GM12878 (cell line): Measurements from ENCODE around the gene CCIN. TPM values are rescaled to one million over a fixed set of nuclear protein-coding genes. Genes with fewer than 3 reads are reported as not detected.

Experiments
- ATAC-seq: fragments of 200-7000 bp; cut with Tn5 transposase; 3 replicates; pipeline ENCODE4 v1.9.1; 2020; ENCODE audit warnings: mild to moderate bottlenecking, moderate library complexity
- BruUV-seq: library from RNA; stranded (reverse); fragments of 400-500 nt; replicated peaks from 2 replicates; lab custom pipeline; 2021; lab: Mats Ljungman, UMichigan
- CTCF ChIA-PET: fragments of 300-600 bp; sonication (Branson Sonifier 250); formaldehyde crosslinking; extraction: SDS; loops from one replicate; lab custom pipeline; 2021; ENCODE audit warnings: inconsistent platforms; lab: Yijun Ruan, JAX
- POLR2A ChIA-PET: fragments of 350-600 bp; formaldehyde crosslinking; extraction: SDS; loops from one replicate; lab custom pipeline; 2021; ENCODE audit warnings: inconsistent platforms; lab: Charles Lee
- RAD21 ChIA-PET: fragments of 300-600 bp; sonication (Branson Sonifier 250); formaldehyde crosslinking; loops from one replicate; lab custom pipeline; 2023; ENCODE audit warnings: antibody characterized with exemption; ENCODE audit not compliant: unreplicated experiment; lab: Charles Lee
- SMC1A ChIA-PET: fragments of 300-600 bp; sonication (Branson Sonifier 250); formaldehyde crosslinking; loops from one replicate; lab custom pipeline; 2023; ENCODE audit not compliant: unreplicated experiment, uncharacterized antibody; lab: Charles Lee
- DNase-seq: peaks from one replicate; pipeline ENCODE4 v3.0.0-alpha.2; 2011; ENCODE audit warnings: low read depth, low spot score
- FAIRE-seq: peaks from 3 replicates; lab custom pipeline; 2011; peaks lifted over from hg19 to GRCh38; lab: Jason Lieb, UNC
- H2AFZ ChIP-seq: 2 replicates; pipeline ENCODE4 v1.6.0; 2011; ENCODE audit warnings: low read depth, low read length, control low read depth; ENCODE audit not compliant: control insufficient read depth
- H3K27ac ChIP-seq: 2 replicates; pipeline ENCODE4 v1.5.1; 2011; ENCODE audit warnings: control low read depth; ENCODE audit not compliant: control insufficient read depth, insufficient read depth
- H3K27me3 ChIP-seq, 2 experiments: replicated peaks in 1 of 2; 2 replicates each; pipeline versions ENCODE4 v1.6.0 to v1.6.1; 2011; ENCODE audit warnings: low read length in 1 of 2; ENCODE audit not compliant: control insufficient read depth in 2 of 2, insufficient read depth in 2 of 2
- H3K36me3 ChIP-seq, 2 experiments: 2 replicates each; pipeline ENCODE4 v1.5.1; 2011; ENCODE audit warnings: low read length in 1 of 2; ENCODE audit not compliant: control insufficient read depth in 2 of 2, insufficient read depth in 2 of 2
- H3K4me1 ChIP-seq: 2 replicates; pipeline ENCODE4 v1.6.1; 2011; ENCODE audit warnings: mild to moderate bottlenecking, low read length, moderate library complexity, mixed read lengths; ENCODE audit not compliant: control insufficient read depth, insufficient read depth
- H3K4me2 ChIP-seq: 2 replicates; pipeline ENCODE4 v1.6.0; 2011; ENCODE audit warnings: control low read depth; ENCODE audit not compliant: control insufficient read depth, insufficient read depth
- H3K4me3 ChIP-seq: fragments of 200-600 bp; sonication (generic); 2 replicates; pipeline ENCODE4 v1.5.1; 2016
- H3K79me2 ChIP-seq: 2 replicates; pipeline ENCODE4 v1.6.0; 2011; ENCODE audit warnings: low read length; ENCODE audit not compliant: control insufficient read depth, insufficient read depth
- H3K9ac ChIP-seq: 2 replicates; pipeline ENCODE4 v1.8.0; 2011; ENCODE audit warnings: low read length, control low read depth, mixed read lengths; ENCODE audit not compliant: control insufficient read depth, insufficient read depth
- H3K9me3 ChIP-seq: replicated peaks from 3 replicates; pipeline ENCODE4 v1.5.1; 2011; ENCODE audit warnings: mild to moderate bottlenecking, low read length; ENCODE audit not compliant: control insufficient read depth, insufficient read depth
- H4K20me1 ChIP-seq: 2 replicates; pipeline ENCODE4 v1.6.0; 2011; ENCODE audit not compliant: control insufficient read depth, insufficient read depth
- ATF2 ChIP-seq: IDR thresholded peaks from 2 replicates; pipeline ENCODE4 v1.6.1; 2012; ENCODE audit warnings: low read length, inconsistent platforms
- ATF3 ChIP-seq: IDR thresholded peaks from 2 replicates; pipeline ENCODE4 v1.6.1; 2011; ENCODE audit warnings: low read depth, mild to moderate bottlenecking, low read length, moderate library complexity, borderline replicate concordance; ENCODE audit errors: extremely low read depth
- CBX5 ChIP-seq: sonication (generic); IDR thresholded peaks from 2 replicates; pipeline ENCODE4 v1.6.1; 2016; ENCODE audit warnings: low read depth, moderate library complexity, mild to moderate bottlenecking, inconsistent platforms
- CTCF ChIP-seq, 3 experiments: IDR thresholded peaks in 2 of 3; conservative IDR thresholded peaks in 1 of 3; 2 replicates each; pipeline ENCODE4 v1.5.1; 2011; ENCODE audit warnings: low read depth in 3 of 3, low read length in 3 of 3, mild to moderate bottlenecking in 3 of 3, control low read depth in 2 of 3, moderate library complexity in 2 of 3, inconsistent platforms in 1 of 3, mixed read lengths in 1 of 3; ENCODE audit not compliant: control insufficient read depth in 2 of 3, insufficient read depth in 1 of 3; ENCODE audit errors: extremely low read depth in 1 of 3
- E2F8 ChIP-seq: fragments of 450-650 bp; IDR thresholded peaks from 2 replicates; pipeline ENCODE4 v1.6.1; 2018; ENCODE audit warnings: mild to moderate bottlenecking, low read depth, moderate library complexity; ENCODE audit not compliant: partially characterized antibody
- ELK1 ChIP-seq: IDR thresholded peaks from 2 replicates; pipeline ENCODE4 v1.6.1; 2012; ENCODE audit warnings: low read depth, low read length, improper control_type of control experiment
- HCFC1 ChIP-seq: fragments of 150-350 bp; IDR thresholded peaks from 2 replicates; pipeline ENCODE4 v1.6.1; 2014; ENCODE audit warnings: low read length
- KAT2A ChIP-seq: conservative IDR thresholded peaks from 2 replicates; pipeline ENCODE4 v1.6.1; 2011; ENCODE audit warnings: low read depth, low read length; ENCODE audit not compliant: control insufficient read depth
- RELB ChIP-seq: fragments of 450-650 bp; IDR thresholded peaks from 2 replicates; pipeline ENCODE4 v1.6.1; 2017; ENCODE audit warnings: low read depth, mild to moderate bottlenecking, moderate library complexity
- STAT1 ChIP-seq: fragments of 450-650 bp; conservative IDR thresholded peaks from 2 replicates; pipeline ENCODE4 v1.6.1; 2014; ENCODE audit warnings: antibody characterized with exemption, mild to moderate bottlenecking
- ZBED1 ChIP-seq: IDR thresholded peaks from 2 replicates; pipeline ENCODE4 v1.6.1; 2016; ENCODE audit warnings: borderline replicate concordance
- ZZZ3 ChIP-seq: IDR thresholded peaks from 2 replicates; pipeline ENCODE4 v1.6.1; 2011; ENCODE audit warnings: low read depth; ENCODE audit not compliant: control insufficient read depth, insufficient read length
- WGBS: methylation state at CpG from one replicate; pipeline ENCODE4 v1.1.6; 2016; ENCODE audit warnings: low lambda C conversion rate; ENCODE audit not compliant: insufficient replicate concordance, insufficient coverage; ENCODE audit errors: missing lambda C conversion rate; 5-methylcytosine and 5-hydroxymethylcytosine counted together
- in situ Hi-C: fragments of 300-500 bp; cut with MboI; formaldehyde crosslinking; loops from 9 replicates; pipeline ENCODE4 v1.14.3; 2018; ENCODE audit warnings: mixed read lengths
- intact Hi-C: fragments of 100-400 bp; cut with micrococcal nuclease; formaldehyde crosslinking; loops from one replicate; pipeline ENCODE4 v1.14.2; 2022; ENCODE audit not compliant: unreplicated experiment
- polyA plus RNA-seq, 11 experiments: library from polyadenylated mRNA; depleted of rRNA in 4 of 11; unstranded in 6 of 11; stranded (reverse) in 5 of 11; fragments of >200 nt; fragmentation: Nextera tagmentation in 4 of 11; fragmentation: Illumina TruSeq in 1 of 11; extraction: Ambion mirVana in 4 of 11; extraction: Trizol in 1 of 11; gene quantifications; 1 replicate in 1 of 11; 2 replicates in 10 of 11; pipeline versions ENCODE4 v1.2.1 to v1.2.3, GENCODE V29; 2011 to 2016; ENCODE audit warnings: inconsistent platforms in 2 of 11, missing spikeins in 2 of 11, low read depth in 1 of 11
- total RNA-seq, 4 experiments: library from RNA; depleted of rRNA in 3 of 4; stranded (reverse); fragments of >200 nt in 3 of 4; fragmentation: Illumina TruSeq in 1 of 4; extraction: Trizol in 1 of 4; gene quantifications; 2 replicates each; pipeline versions ENCODE4 v1.2.1 to v1.2.3, GENCODE V29; 2013 to 2021

The CCIN gene
- total and polyA plus RNA-seq, 10 of the 15 experiments (the other 5 are each of a cell fraction or from before 2014, with no cell fraction given): not detected

GRCh38 chr9:36217256-36217968 is 48.2 kb downstream of the CCIN start:
- ChIA-PET POLR2A (interaction anchor here (0.6 kb wide), 1 partner anchor 136 kb away, joined by 3 read pairs; no protein-coding TSS in a partner anchor), SMC1A (interaction anchor here (0.5 kb wide), 1 partner anchor 1245 kb away, joined by 3 read pairs; no protein-coding TSS in a partner anchor), RAD21 (no interaction called here), CTCF (interaction anchor here (0.8 kb wide), 1 partner anchor 15 kb away, joined by 3 read pairs; no protein-coding TSS in a partner anchor)
- Histone ChIP-seq H4K20me1 (no peaks in the 10 kb centered on the region), H3K27ac (no peak overlapping the region), H3K4me2 (no peak overlapping the region), H3K4me3 (no peak overlapping the region), H3K9ac (no peak overlapping the region), H3K79me2 (no peaks in the 10 kb centered on the region), H2AFZ (no peak overlapping the region), H3K36me3 (peaks cover 19 to 44% of the 10 kb centered on the region in 2 experiments), H3K4me1 (no peaks in the 10 kb centered on the region), H3K9me3 (no peaks in the 10 kb centered on the region; the same call in 2 of the 3 replicates), H3K27me3 (no peaks in the 10 kb centered on the region)
- ATAC-seq (no peak), FAIRE-seq (no peak), DNase-seq (no peak)
- WGBS: 61% methylated on average over 13 of the region's 13 CpGs
- intact Hi-C loops (no loop called here), in situ Hi-C loops (no loop called here)
- BruUV-seq: no TSS peak
- no peak for TF ChIP-seq E2F8
- TF ChIP-seq CTCF (IDR thresholded peaks at IDR 0.05 in 2 of 3, conservative IDR thresholded peaks at IDR 0.05 in 1 of 3; ENCODE audit: control insufficient read depth in 2 of 3, extremely low read depth in 1 of 3, insufficient read depth in 1 of 3, low read depth in 3 of 3, low read length in 3 of 3): no peak
- no peak for TF ChIP-seq HCFC1
- no peak for TF ChIP-seq ATF3
- TF ChIP-seq RELB: no peak
- TF ChIP-seq STAT1: no peak
- TF ChIP-seq ELK1: no peak
- no peak for TF ChIP-seq ZZZ3
- no peak for TF ChIP-seq KAT2A
- TF ChIP-seq CBX5: no peak
- no peak for TF ChIP-seq ATF2
- TF ChIP-seq ZBED1: no peak
